HG03103 (cell line): ENCODE measurements around the gene ASIC3.
"Not testable (repeated sequence)": the region's sequence is repeated elsewhere in the genome, so short reads cannot be mapped to it uniquely, and the experiment has no call there.

ENCODE experiments used
- ATAC-seq: cut with Tn5 transposase; IDR thresholded peaks from one replicate; pipeline ENCODE4 v1.9.1; 2021; ENCODE audit warnings: low read depth; ENCODE audit not compliant: unreplicated experiment

ASIC3 gene

GRCh38 chr7:151013733-151014497 lies 34.4 kb upstream of the ASIC3 start:
- no peak for ATAC-seq

DNA sequence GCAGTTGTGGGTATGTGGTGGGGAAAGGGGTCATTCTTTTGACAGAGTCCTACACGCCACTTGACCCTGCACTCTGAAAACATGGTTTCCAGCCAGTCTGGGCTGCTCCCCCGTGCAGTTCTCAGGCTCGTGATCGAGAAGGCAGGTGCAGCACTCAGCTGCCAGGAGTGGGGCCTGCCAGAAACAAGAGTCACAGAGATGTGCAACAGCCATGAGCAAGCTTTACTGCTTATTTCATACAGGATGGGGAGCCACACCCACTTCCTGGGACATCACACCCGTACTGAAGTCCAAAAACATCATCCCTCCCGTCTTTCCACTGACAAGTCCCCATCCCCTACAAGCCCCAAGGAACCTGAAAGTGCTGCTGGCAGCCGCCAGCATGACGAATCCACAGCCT lies 33.4 kb upstream of the ASIC3 start:
- no peak for ATAC-seq

- no peak for ATAC-seq
Observed at GRCh38 chr7:151015967-151016366, 32.4 kb upstream of the ASIC3 start.

- ATAC-seq: no peak
Observed at GRCh38 chr7:151016505-151016904, 31.8 kb upstream of the ASIC3 start.

GRCh38 chr7:151016942-151017341 lies 31.4 kb upstream of the ASIC3 start:
- ATAC-seq: no peak

DNA sequence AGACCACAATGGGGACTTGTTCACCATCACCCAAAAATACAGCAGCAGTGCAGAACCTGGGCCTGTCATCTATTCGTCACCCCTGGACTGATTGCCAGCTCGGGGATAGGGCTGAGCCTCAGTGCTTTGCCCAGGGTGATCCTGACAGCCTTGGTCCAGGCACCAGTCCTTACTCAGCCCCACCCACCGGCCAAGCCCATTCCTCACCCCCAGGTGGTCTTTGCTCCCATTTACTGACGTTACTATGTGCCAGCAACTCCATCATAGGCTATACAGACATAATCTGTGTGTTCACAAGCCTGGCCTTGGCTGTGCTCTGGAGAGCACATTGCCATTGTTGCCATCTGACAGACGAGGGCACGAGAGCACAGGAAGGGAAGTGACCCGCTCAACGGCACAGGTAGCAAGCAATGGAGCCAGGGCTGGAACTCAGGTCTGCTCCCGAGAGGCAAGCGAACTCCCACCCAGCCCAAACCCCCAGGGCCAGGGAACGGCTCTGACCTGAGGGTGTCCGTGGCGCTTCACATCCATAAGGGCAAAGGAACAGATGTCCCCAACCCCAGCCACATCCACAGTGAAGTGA lies 30.9 kb upstream of the ASIC3 start:
- ATAC-seq: no peak

GRCh38 chr7:151017953-151018420 lies 30.3 kb upstream of the ASIC3 start:
- peak; percentile 59 for ATAC-seq

GRCh38 chr7:151018421-151019129 lies 29.8 kb upstream of the ASIC3 start:
- no peak for ATAC-seq

GRCh38 chr7:151019130-151019447 lies 29.2 kb upstream of the ASIC3 start:
- no peak for ATAC-seq

DNA sequence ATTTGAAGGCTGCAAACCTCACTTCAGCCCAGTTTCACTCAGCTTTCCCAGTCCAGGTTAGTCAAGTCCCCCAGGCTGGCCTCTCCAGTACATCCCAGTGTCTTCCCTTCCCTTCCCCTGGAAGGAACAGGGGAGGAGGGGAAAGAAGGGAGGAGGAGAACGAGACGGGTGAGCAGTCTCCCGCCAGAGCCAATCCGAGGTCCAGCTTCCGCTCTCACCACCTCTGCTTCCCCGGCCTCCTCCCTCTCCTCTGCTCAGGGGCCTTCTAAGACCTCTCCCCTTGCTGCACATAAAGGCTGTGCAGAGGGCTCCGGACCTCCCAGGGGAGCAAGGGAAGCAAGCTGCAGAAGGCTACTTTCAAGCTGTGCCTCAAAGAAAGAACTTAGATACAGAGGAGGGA lies 28.1 kb upstream of the ASIC3 start:
- no peak for ATAC-seq

DNA sequence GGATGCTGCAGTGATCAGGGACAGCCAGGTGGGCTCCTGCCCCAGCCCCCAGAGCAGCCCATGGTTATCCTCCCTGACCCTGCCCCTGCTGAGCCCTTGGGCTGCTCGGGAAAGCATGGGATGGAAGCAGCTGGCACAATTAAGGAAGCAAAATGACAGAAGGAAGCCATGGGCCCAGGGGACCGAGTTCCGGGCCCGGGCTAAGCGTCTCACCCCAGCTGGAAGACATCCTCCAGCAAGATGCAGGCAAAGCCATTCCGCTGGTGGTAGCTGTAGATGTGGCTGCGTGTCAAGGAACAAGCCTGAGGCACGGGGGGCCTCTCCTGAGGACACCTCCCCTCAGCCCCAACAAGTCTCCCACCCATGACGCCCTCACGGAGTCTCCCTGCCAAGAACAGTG lies 25.1 kb upstream of the ASIC3 start:
- no peak for ATAC-seq

GRCh38 chr7:151024435-151025056 lies 23.8 kb upstream of the ASIC3 start, which contains the start of gene ATG9B:
Gene ATG9B, minus strand, starts transcription at chr7:151024494. Its CDS starts 71 bp downstream, at chr7:151024423.
- no peak for ATAC-seq

DNA sequence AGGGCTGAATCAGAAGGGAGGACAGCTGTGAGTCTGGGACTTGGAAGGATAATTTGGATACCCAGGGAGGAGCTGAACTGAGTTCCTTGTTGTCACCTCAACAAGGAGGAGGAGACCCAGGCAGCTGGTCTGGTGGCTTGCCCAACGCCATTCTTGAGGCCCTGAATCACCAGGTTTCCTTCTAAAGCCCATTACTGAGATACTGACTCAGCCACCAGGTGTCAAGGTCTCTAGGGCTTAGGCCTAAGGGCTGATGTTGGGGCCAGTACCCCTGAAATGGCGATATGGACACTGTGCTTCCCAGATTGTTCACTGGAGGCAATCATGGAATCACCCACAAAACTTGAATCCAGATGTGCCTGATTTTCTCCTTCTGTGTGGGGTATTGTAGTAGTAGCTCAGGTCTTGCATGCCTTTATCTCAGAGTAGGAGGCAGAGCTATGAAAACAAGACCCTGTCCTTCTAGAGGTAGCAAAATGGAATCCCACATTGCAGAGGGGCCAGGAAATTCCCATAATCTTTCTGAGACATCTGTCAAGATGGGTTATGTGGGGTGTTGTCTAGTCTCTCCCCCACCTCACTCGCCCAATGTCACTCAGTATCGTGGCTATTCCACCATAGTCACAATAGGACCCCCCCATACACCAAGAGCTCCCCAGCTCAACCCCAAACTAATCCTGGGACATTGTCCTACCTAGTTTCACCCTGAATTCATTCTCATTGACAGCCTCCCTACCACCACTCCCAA lies 22.2 kb upstream of the ASIC3 start:
- ATAC-seq: no peak

- ATAC-seq: not testable (repeated sequence)
Observed at GRCh38 chr7:151026771-151027727, 21.3 kb upstream of the ASIC3 start.

- peak; percentile 1 for ATAC-seq
Observed at GRCh38 chr7:151027728-151028130, 20.6 kb upstream of the ASIC3 start.

DNA sequence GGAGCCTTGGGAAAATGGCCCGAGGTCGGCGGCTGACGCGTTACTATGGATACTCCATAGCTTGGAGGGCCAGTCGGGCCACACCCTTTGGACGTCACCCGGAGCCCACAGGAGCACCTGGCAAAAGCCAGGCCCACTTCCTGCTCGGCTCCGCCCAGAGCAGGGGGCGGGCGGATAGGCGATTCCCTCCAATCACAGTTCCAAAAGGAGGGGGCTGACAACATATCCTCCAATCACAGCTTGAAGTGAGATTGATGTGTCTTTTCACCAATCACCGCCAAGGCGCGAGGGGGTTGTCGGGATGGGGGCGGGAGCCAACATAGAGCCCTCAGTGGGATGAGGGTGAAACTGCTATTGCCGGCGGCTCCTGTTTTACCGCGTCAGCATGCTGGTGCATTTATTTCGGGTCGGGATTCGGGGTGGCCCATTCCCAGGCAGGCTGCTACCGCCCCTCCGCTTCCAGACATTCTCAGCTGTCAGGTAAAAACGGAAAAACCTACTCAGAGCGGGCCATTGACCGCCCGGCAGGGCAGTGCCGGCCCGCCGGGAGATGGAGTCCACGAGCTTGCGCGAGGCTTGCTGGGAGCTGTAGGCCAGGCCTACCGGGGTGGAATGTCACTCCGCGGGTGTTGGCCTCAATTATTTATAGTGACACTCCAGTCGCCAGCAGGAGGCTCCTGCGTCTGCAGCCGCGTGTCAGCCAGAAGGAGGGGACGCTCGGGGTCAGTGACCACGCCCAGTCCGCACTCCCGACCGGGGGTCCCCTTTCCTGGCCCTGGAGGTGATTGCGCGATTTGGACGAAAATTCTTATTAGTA lies 20.0 kb upstream of the ASIC3 start, which contains the start of gene ABCB8:
Gene ABCB8 (plus strand): TSS at position 320 of the 817 bp plus-strand sequence. CDS start 66 bp downstream, at position 386.
- ATAC-seq: peak; percentile 95

DNA sequence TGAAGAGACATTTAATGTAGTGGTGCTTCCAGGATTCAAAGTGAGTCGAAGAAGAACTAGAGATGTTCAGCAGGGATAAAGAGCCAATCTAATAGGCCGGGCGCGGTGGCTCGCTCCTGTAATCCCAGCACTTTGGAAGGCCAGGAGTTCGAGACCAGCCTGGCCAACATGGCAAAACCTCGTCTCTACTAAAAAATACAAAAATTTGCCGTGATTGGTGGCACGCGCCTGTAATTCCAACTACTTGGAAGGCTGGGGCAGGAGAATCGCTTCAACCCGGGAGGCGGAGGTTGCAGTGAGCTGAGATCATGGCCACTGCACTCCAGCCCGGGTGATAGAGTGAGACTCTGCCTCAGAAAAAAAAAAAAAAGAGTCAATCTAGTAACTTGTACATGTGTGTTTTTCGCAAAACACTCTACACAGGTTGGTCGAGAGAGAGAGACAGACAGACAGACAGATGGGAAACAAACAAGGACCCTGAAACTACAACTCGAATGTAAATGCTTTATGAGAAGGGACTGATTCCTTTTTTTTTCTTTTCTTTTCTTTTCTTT lies 19.3 kb upstream of the ASIC3 start:
- ATAC-seq: no peak

GRCh38 chr7:151031011-151031410 lies 17.3 kb upstream of the ASIC3 start:
- no peak for ATAC-seq
